GM12801 (cell line): ENCODE results near the gene CACFD1.

ENCODE experiments used
- CTCF ChIP-seq: IDR thresholded peaks from one replicate; pipeline ENCODE4 v1.5.1; 2011; ENCODE audit warnings: control low read depth; ENCODE audit not compliant: insufficient read length; ENCODE audit errors: extremely low read depth

The CACFD1 gene

GRCh38 chr9:133472753-133473378 lies 13.1 kb downstream of the CACFD1 start:
- no peak for TF ChIP-seq CTCF

- no peak for TF ChIP-seq CTCF
These were observed 14.0 kb downstream of the CACFD1 start for GRCh38 chr9:133473743-133474142.

- no peak for TF ChIP-seq CTCF
These were observed 14.4 kb downstream of the CACFD1 start for GRCh38 chr9:133474215-133474614.

- no peak for TF ChIP-seq CTCF
These were observed 15.1 kb downstream of the CACFD1 start for GRCh38 chr9:133474853-133475252.

GRCh38 chr9:133475292-133476012 lies 15.7 kb downstream of the CACFD1 start:
- TF ChIP-seq CTCF, result no peak

GRCh38 chr9:133476036-133476931 lies 16.5 kb downstream of the CACFD1 start:
- TF ChIP-seq CTCF, result no peak

- TF ChIP-seq CTCF, result no peak
These were observed 17.2 kb downstream of the CACFD1 start for GRCh38 chr9:133476941-133477340.
